Loucy (cell line): Measurements from ENCODE around the gene ORC3.

Experiments
- H2AFZ ChIP-seq: fragments of 200-600 bp; sonication (generic); 2 replicates; pipeline ENCODE4 v1.6.0; 2016; ENCODE audit warnings: antibody characterized with exemption, mild to moderate bottlenecking, low read length, moderate library complexity
- H3F3A ChIP-seq: fragments of 200-600 bp; 2 replicates; pipeline ENCODE4 v1.6.0; 2016; ENCODE audit warnings: antibody characterized with exemption, low read depth, mild to moderate bottlenecking
- H3K27me3 ChIP-seq: fragments of 200-600 bp; sonication (generic); 2 replicates; pipeline ENCODE4 v1.6.1; 2014; ENCODE audit warnings: low read length, mild to moderate bottlenecking; ENCODE audit not compliant: insufficient read depth, poor library complexity, severe bottlenecking
- H3K36me3 ChIP-seq: fragments of 200-600 bp; sonication (generic); 2 replicates; pipeline ENCODE4 v1.6.1; 2016; ENCODE audit warnings: low read length; ENCODE audit not compliant: insufficient read depth
- H3K4me1 ChIP-seq: fragments of 200-600 bp; sonication (generic); 2 replicates; pipeline ENCODE4 v1.5.1; 2014; ENCODE audit warnings: low read length, mild to moderate bottlenecking; ENCODE audit not compliant: insufficient read depth, poor library complexity, severe bottlenecking
- H3K4me2 ChIP-seq: fragments of 200-600 bp; sonication (generic); 2 replicates; pipeline ENCODE4 v1.6.0; 2014; ENCODE audit warnings: antibody characterized with exemption, low read length, low read depth, mild to moderate bottlenecking; ENCODE audit not compliant: poor library complexity, severe bottlenecking
- H3K4me3 ChIP-seq: fragments of 200-600 bp; sonication (generic); 2 replicates; pipeline ENCODE4 v1.5.1; 2014; ENCODE audit warnings: low read length, mild to moderate bottlenecking, mixed read lengths; ENCODE audit not compliant: poor library complexity, severe bottlenecking
- H3K79me2 ChIP-seq: fragments of 200-600 bp; sonication (generic); 2 replicates; pipeline ENCODE4 v1.6.1; 2014; ENCODE audit warnings: low read length; ENCODE audit not compliant: insufficient read depth
- H3K9ac ChIP-seq: fragments of 200-600 bp; sonication (generic); 2 replicates; pipeline ENCODE4 v1.6.0; 2014; ENCODE audit warnings: mild to moderate bottlenecking, low read depth, low read length, moderate library complexity; ENCODE audit not compliant: poor library complexity, severe bottlenecking
- H3K9me2 ChIP-seq: fragments of 200-600 bp; sonication (generic); replicated peaks from 2 replicates; pipeline ENCODE4 v1.6.1; 2016; ENCODE audit warnings: low read depth, low read length, mixed read lengths
- H3K9me3 ChIP-seq: fragments of 200-600 bp; sonication (generic); 2 replicates; pipeline ENCODE4 v1.6.1; 2014; ENCODE audit warnings: mild to moderate bottlenecking, antibody characterized with exemption, low read length, low read depth; ENCODE audit not compliant: insufficient read depth
- H4K20me1 ChIP-seq: fragments of 200-600 bp; sonication (generic); 2 replicates; pipeline ENCODE4 v1.6.0; 2014; ENCODE audit warnings: antibody characterized with exemption, low read length, mild to moderate bottlenecking; ENCODE audit not compliant: insufficient read depth, poor library complexity, severe bottlenecking
- CTCF ChIP-seq: fragments of 200-600 bp; sonication (generic); conservative IDR thresholded peaks from 2 replicates; pipeline ENCODE4 v1.5.1; 2014; ENCODE audit warnings: mild to moderate bottlenecking, antibody characterized with exemption, low read length
- EZH2phosphoT487 ChIP-seq: fragments of 200-600 bp; IDR thresholded peaks from 2 replicates; pipeline ENCODE4 v1.6.1; 2018; ENCODE audit warnings: antibody characterized with exemption, mild to moderate bottlenecking, moderate library complexity, borderline replicate concordance

Gene ORC3

GRCh38 chr6:87636315-87636714 lies 46.4 kb downstream of the ORC3 start:
- Histone ChIP-seq H3K27me3 (no peaks in the 10 kb centered on the region), H2AFZ (no peak overlapping the region), H3K9me3 (no peaks in the 10 kb centered on the region), H4K20me1 (no peaks in the 10 kb centered on the region), H3F3A (no peaks in the 10 kb centered on the region), H3K4me1 (peaks cover 3% of the 10 kb centered on the region), H3K9ac (no peak overlapping the region), H3K79me2 (no peaks in the 10 kb centered on the region), H3K4me2 (no peak overlapping the region), H3K4me3 (no peak overlapping the region), H3K36me3 (peaks cover 8% of the 10 kb centered on the region; the same call in 1 of the 2 replicates), H3K9me2 (no peaks in the 10 kb centered on the region)
- no peak for TF ChIP-seq CTCF
- TF ChIP-seq EZH2phosphoT487 = no peak

- Histone ChIP-seq H2AFZ (no peak overlapping the region), H3K9me2 (no peaks in the 10 kb centered on the region), H3K4me2 (no peak overlapping the region), H3F3A (no peaks in the 10 kb centered on the region), H3K4me1 (peaks cover 5% of the 10 kb centered on the region), H3K36me3 (peaks cover 8% of the 10 kb centered on the region; the same call in 1 of the 2 replicates), H3K4me3 (no peak overlapping the region), H3K27me3 (no peaks in the 10 kb centered on the region), H3K79me2 (no peaks in the 10 kb centered on the region), H3K9me3 (no peaks in the 10 kb centered on the region), H4K20me1 (no peaks in the 10 kb centered on the region), H3K9ac (no peak overlapping the region)
- TF ChIP-seq CTCF (no peak), EZH2phosphoT487 (no peak)
These were observed 47.2 kb downstream of the ORC3 start for GRCh38 chr6:87637106-87637505.

- Histone ChIP-seq H3K9me3 (no peaks in the 10 kb centered on the region), H4K20me1 (no peaks in the 10 kb centered on the region), H3K27me3 (no peaks in the 10 kb centered on the region), H3K79me2 (no peaks in the 10 kb centered on the region), H2AFZ (no peak overlapping the region), H3K4me1 (peaks cover 5% of the 10 kb centered on the region), H3K4me2 (no peak overlapping the region), H3K36me3 (peaks cover 8% of the 10 kb centered on the region; the same call in 1 of the 2 replicates), H3K9ac (no peak overlapping the region), H3F3A (no peaks in the 10 kb centered on the region), H3K4me3 (no peak overlapping the region), H3K9me2 (no peaks in the 10 kb centered on the region)
- no peak for TF ChIP-seq CTCF
- no peak for TF ChIP-seq EZH2phosphoT487
These were observed 49.4 kb downstream of the ORC3 start for GRCh38 chr6:87639373-87639772.
